ENCODE results near the gene IER5. TPM values are rescaled to one million over a fixed set of nuclear protein-coding genes. Genes with fewer than 3 reads are reported as not detected.

Gene IER5
- total RNA-seq (2021) = 21.2 and 23.4 TPM in 2 replicates
- Bru-seq, nascent RNA = percentile 97 among the genes with signal in this experiment
- BruChase-seq, experiment 1, labeled RNA remaining after a 2-hour chase = percentile 97 among the genes with signal in this experiment
- percentile 72 among the genes with signal in this experiment for BruChase-seq, experiment 2, labeled RNA remaining after a 6-hour chase
- long read RNA-seq, full-length matches to known transcripts = 14 of 14 reads
- long read RNA-seq, partial matches to known transcripts = 0 of 14 reads
- long read RNA-seq, other reads (novel, unspliced or antisense) = 0 of 14 reads

DNA sequence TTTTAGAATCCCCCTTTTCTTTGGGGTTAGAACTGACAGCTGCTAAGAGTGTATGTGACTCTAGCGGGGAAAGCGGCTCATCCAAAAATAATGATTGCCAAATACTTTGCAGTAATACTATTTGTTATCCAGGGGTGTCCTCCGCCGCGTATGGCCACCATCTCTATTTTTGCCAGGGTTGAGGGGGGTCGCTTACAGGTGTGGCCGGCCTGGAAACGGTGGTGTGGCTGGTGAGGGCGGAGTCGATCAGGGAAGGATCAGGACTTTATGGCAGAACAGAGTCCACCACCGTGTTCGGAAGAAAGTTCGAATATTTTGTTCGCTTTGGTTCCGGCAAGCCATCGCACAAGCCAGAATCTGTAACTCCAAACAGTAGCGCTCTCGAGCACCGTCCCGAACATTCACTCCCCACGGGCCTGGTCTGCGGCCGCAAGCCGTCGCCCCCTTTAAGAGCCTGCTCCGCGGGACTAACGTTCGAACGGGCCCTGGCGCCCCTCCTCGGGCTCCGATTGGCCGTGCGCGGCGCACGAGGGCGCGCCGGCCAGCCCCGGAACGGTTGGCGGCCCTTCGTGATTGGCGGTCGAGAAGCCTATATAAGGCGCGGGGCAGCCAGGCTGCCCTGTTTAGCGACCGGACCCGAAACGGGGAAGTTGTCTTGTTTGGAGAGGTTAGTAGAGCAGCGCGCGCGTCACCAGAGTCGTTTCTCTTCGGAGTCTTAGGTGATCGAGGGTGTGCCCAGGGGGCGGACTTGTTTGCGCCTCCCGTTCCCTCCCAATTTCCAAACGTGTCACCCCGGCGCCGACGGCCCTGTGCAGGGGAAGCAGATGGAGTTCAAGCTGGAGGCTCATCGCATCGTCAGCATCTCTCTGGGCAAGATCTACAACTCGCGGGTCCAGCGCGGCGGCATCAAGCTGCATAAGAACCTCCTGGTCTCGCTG, at the start of gene IER5:
Gene IER5 (plus strand): TSS at position 622 of the 938 bp plus-strand sequence. CDS start 203 bp downstream, at position 825.
- peak; percentile 90 to 98 for DNase-seq
- TSS peak; percentile 91 for BruUV-seq (replicated peaks)
- peak within 1 kb of the TSS; percentile 99 for H3K4me2 ChIP-seq
- H4K20me1 ChIP-seq (ENCODE audit: insufficient read depth) = peaks cover 37% of the 10 kb centered on the region
- peaks cover 39% of the 10 kb centered on the region for H3K4me1 ChIP-seq (replicated peaks; ENCODE audit: insufficient read depth)
- intact Hi-C loops (cut with micrococcal nuclease; ENCODE audit: unreplicated experiment) = loop anchor here (1.0 kb wide), 6 partner anchors 24 to 66 kb away; partner anchors contain the start of gene STX6
- no peaks in the 10 kb centered on the region for H3K9me3 ChIP-seq (ENCODE audit: insufficient read depth, low read depth)
- H3K4me3 ChIP-seq = peak within 1 kb of the TSS; percentile 91
- TF ChIP-seq, protein P1, sequence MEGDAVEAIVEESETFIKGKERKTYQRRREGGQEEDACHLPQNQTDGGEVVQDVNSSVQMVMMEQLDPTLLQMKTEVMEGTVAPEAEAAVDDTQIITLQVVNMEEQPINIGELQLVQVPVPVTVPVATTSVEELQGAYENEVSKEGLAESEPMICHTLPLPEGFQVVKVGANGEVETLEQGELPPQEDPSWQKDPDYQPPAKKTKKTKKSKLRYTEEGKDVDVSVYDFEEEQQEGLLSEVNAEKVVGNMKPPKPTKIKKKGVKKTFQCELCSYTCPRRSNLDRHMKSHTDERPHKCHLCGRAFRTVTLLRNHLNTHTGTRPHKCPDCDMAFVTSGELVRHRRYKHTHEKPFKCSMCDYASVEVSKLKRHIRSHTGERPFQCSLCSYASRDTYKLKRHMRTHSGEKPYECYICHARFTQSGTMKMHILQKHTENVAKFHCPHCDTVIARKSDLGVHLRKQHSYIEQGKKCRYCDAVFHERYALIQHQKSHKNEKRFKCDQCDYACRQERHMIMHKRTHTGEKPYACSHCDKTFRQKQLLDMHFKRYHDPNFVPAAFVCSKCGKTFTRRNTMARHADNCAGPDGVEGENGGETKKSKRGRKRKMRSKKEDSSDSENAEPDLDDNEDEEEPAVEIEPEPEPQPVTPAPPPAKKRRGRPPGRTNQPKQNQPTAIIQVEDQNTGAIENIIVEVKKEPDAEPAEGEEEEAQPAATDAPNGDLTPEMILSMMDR (conservative IDR thresholded peaks at IDR 0.05) = 0 out of 2 replicates have a peak, but pooled peaks have one; percentile 20
- no peak for TF ChIP-seq EZH2 (IDR thresholded peaks at IDR 0.05; ENCODE audit: low read depth)
- H2AFZ ChIP-seq = peak within 1 kb of the TSS; percentile 64
- H3K36me3 ChIP-seq (ENCODE audit: low read depth) = peaks cover 35% of the 10 kb centered on the region
- H3K27me3 ChIP-seq (ENCODE audit: insufficient read depth, low read depth) = no peaks in the 10 kb centered on the region
- H3F3A ChIP-seq (ENCODE audit: insufficient read depth, low read depth) = peaks cover 56% of the 10 kb centered on the region
- POLR2A ChIA-PET (ENCODE audit: unreplicated experiment) = interaction anchor here (0.6 to 0.9 kb wide), 9 partner anchors 15 to 918 kb away, joined by 3 to 14 read pairs (median 4); partner anchors contain the start of gene MR1
- H3K27ac ChIP-seq = peak within 1 kb of the TSS; percentile 92
- CTCF ChIA-PET = no interaction called here
- H3K79me2 ChIP-seq (ENCODE audit: low read depth) = peaks cover 59% of the 10 kb centered on the region
- H3K9me2 ChIP-seq (ENCODE audit: insufficient read depth) = no peaks in the 10 kb centered on the region

DNA sequence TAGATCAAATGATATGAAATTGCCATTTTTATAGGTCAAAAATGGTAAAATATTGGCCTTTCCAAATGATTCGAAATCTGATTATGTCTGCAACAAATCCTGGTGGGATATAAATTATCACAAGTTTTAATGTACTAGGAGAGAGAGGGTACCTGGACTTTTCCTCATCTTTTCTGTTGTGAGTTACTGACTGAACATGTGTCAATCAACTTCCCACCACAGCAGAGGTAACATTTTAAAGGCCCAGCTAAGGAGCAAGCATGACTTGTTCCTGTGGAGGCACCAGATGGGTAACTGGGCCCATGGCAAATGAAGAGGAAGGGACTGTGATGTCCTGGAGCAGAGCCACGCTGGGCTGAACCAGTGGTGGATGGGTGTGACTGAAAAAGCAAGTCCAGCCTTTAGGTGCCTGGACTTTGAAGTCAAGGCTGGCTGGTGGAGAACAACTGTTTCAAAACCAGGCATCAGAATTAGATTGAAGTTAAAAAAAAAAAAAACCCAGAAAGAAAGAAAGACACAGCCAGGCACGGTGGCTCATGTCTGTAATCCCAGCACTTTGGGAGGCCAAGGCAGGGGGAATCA, 48.1 kb upstream of the IER5 start:
- Histone ChIP-seq H3K4me2 (no peak overlapping the region), H3K36me3 (ENCODE audit: low read depth) (no peaks in the 10 kb centered on the region), H3K4me1 (replicated peaks; ENCODE audit: insufficient read depth) (peaks cover 18% of the 10 kb centered on the region), H3F3A (ENCODE audit: insufficient read depth, low read depth) (peaks cover 10% of the 10 kb centered on the region; the same call in 1 of the 2 replicates), H3K27me3 (ENCODE audit: insufficient read depth, low read depth) (no peaks in the 10 kb centered on the region), H3K9me2 (ENCODE audit: insufficient read depth) (no peaks in the 10 kb centered on the region), H3K4me3 (no peak overlapping the region), H4K20me1 (ENCODE audit: insufficient read depth) (no peaks in the 10 kb centered on the region), H3K9me3 (ENCODE audit: insufficient read depth, low read depth) (no peaks in the 10 kb centered on the region), H3K79me2 (ENCODE audit: low read depth) (no peaks in the 10 kb centered on the region), H3K27ac (no peak overlapping the region), H2AFZ (no peak overlapping the region)
- intact Hi-C loops (cut with micrococcal nuclease; ENCODE audit: unreplicated experiment) = no loop called here
- POLR2A ChIA-PET (ENCODE audit: unreplicated experiment) = no interaction called here
- CTCF ChIA-PET = interaction anchor here (0.7 kb wide), 1 partner anchor 33 kb away, joined by 3 read pairs; no protein-coding TSS in a partner anchor
- BruUV-seq (replicated peaks) = no TSS peak
- no peak for TF ChIP-seq EZH2 (IDR thresholded peaks at IDR 0.05; ENCODE audit: low read depth)
- TF ChIP-seq, protein P1 (conservative IDR thresholded peaks at IDR 0.05) = no peak
- DNase-seq = no peak

Data from PC-9 (cell line).